ENCODE results near the gene APBA3. TPM values are rescaled to one million over a fixed set of nuclear protein-coding genes. Genes with fewer than 3 reads are reported as not detected.
A peak's percentile ranks its signal among the peaks of the same experiment; 100 is the strongest.

Gene APBA3
- total RNA-seq, 1 donor from 2014 or later: 24.7 TPM

DNA sequence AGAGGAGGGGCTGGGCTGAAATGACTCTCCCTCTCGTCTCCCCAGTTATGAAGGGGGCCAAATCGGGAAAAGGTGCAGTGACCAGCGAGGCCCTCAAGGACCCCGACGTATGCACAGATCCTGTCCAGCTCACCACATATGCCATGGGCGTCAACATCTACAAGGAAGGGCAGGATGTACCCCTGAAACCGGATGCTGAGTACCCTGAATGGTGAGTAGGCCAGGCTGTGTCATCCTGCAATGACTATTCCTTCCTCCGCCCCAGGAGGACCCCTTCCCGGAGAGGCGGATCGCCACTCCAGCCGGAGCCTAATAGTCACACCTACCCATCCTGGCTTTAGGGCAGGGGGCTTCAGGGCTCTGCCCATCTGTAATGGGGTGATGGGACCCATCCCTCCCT, 3.6 kb upstream of the APBA3 start:
- Mint-ChIP-seq H3K27me3 (ENCODE audit: unreplicated experiment) (no peaks in the 10 kb centered on the region), H3K9me3 (ENCODE audit: unreplicated experiment) (no peaks in the 10 kb centered on the region), H3K4me1 (ENCODE audit: unreplicated experiment) (peaks cover 19% of the 10 kb centered on the region), H3K27ac (ENCODE audit: unreplicated experiment) (no peak overlapping the region), H3K4me3 (ENCODE audit: unreplicated experiment) (no peak overlapping the region), H3K36me3 (ENCODE audit: unreplicated experiment) (peaks cover 10% of the 10 kb centered on the region)
- DNase-seq (ENCODE audit: extremely low spot score, unreplicated experiment): no peak
- TF ChIP-seq, protein P1, sequence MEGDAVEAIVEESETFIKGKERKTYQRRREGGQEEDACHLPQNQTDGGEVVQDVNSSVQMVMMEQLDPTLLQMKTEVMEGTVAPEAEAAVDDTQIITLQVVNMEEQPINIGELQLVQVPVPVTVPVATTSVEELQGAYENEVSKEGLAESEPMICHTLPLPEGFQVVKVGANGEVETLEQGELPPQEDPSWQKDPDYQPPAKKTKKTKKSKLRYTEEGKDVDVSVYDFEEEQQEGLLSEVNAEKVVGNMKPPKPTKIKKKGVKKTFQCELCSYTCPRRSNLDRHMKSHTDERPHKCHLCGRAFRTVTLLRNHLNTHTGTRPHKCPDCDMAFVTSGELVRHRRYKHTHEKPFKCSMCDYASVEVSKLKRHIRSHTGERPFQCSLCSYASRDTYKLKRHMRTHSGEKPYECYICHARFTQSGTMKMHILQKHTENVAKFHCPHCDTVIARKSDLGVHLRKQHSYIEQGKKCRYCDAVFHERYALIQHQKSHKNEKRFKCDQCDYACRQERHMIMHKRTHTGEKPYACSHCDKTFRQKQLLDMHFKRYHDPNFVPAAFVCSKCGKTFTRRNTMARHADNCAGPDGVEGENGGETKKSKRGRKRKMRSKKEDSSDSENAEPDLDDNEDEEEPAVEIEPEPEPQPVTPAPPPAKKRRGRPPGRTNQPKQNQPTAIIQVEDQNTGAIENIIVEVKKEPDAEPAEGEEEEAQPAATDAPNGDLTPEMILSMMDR (IDR thresholded peaks at IDR 0.05): no peak

DNA sequence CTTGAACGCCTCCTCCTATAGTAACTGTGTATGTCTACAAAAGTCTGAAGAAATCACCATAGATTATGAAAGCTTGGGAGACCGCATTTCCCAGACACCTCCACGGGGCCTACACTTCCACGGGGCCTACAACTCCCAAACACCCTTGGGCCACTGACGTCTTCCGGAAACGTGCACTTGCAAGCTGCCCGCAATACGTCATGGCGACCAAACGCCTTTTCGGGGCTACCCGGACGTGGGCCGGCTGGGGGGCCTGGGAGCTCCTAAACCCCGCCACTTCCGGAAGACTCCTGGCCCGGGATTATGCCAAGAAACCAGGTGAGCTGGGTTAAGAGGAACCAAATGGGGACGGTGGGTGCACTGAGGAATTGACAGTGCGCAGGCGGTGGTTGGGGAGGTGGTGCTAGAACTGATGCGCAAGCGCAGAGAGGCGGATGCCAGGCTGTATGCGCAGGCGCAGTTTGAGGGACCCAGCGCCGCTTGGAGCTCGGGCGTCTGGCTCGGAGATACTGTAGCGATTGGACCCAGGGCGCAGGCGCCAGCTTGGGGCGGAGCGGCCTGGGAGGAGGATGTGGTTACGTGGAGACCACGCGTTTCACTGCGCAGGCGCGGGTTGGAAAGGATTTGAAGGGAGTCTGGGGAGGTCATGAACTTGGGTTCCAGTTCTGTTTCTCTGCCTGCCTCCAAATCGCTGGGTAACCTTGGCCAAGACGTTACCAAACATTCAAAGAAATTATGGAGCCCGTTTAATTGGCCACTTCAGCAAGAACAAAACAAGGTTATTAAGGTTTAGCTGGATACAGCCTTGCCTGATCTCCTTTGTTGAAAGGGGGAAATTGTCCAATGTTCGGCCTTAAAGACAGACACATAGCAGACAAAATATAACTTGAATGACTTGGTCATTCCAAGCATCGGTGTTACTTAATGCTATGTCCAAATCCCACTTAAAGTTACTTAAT, 1.3 kb upstream of the APBA3 start, which contains the start of gene MRPL54:
Gene MRPL54 (plus strand): TSS at position 182 of the 959 bp plus-strand sequence. CDS start 19 bp downstream, at position 201.
- peak; percentile 100 for DNase-seq (ENCODE audit: extremely low spot score, unreplicated experiment)
- TF ChIP-seq, protein P1 (IDR thresholded peaks at IDR 0.05): no peak
- Mint-ChIP-seq H3K4me1 (ENCODE audit: unreplicated experiment) (peaks cover 23% of the 10 kb centered on the region), H3K4me3 (ENCODE audit: unreplicated experiment) (peak within 1 kb of the TSS; percentile 96), H3K27ac (ENCODE audit: unreplicated experiment) (peak within 1 kb of the TSS; percentile 100), H3K36me3 (ENCODE audit: unreplicated experiment) (peaks cover 7% of the 10 kb centered on the region), H3K27me3 (ENCODE audit: unreplicated experiment) (no peaks in the 10 kb centered on the region), H3K9me3 (ENCODE audit: unreplicated experiment) (no peaks in the 10 kb centered on the region)

DNA sequence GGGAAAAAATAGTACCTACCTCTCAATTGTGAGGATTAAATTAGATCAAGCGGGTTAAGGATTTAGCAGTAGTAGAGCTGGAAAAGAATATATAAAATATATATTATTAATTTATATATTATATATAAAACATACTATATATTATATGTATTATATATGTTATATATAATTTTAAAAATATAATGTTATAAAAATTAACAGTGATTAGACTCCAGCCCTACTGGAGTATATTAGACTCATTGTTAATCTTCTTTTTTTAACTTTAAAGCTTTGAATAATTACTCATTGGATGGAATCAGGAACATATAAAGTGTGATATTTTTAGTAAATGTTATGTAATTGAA, 610 bp upstream of the APBA3 start:
- TF ChIP-seq, protein P1 (IDR thresholded peaks at IDR 0.05): no peak
- no peak for DNase-seq (ENCODE audit: extremely low spot score, unreplicated experiment)
- H3K4me3 Mint-ChIP-seq (ENCODE audit: unreplicated experiment): peak overlapping the region; percentile 96

DNA sequence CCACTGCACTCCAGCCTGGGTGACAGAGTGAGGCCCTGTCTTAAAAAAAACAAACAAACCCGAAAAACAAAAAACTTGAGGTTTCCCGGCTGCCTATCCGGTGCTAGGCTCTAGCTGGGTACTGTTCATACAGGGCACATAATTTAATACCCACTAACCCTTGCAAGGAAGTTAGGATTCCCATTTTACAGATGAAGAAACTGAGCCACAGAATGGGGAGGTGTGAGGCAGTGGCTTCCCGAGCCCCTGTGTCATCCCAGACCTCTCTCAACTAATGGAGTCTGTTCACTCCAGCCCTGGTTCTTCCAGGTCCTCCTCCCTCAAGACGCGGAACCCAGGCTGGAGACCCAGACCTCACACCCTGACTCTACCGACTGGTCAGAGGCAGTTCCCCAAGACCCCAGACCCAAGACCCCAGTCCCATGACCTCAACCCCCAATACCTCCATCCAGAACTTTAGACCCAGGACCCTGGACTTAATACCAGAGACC, 576 bp downstream of the APBA3 start:
- DNase-seq (ENCODE audit: extremely low spot score, unreplicated experiment): no peak
- TF ChIP-seq, protein P1 (IDR thresholded peaks at IDR 0.05): no peak

More for the DNA sequence above, 610 bp upstream of the APBA3 start:
- H3K36me3 Mint-ChIP-seq (ENCODE audit: unreplicated experiment): peaks cover 7% of the 10 kb centered on the region
- peak overlapping the region; percentile 100 for H3K27ac Mint-ChIP-seq (ENCODE audit: unreplicated experiment)
- no peaks in the 10 kb centered on the region for H3K27me3 Mint-ChIP-seq (ENCODE audit: unreplicated experiment)
- no peaks in the 10 kb centered on the region for H3K9me3 Mint-ChIP-seq (ENCODE audit: unreplicated experiment)
- peaks cover 23% of the 10 kb centered on the region for H3K4me1 Mint-ChIP-seq (ENCODE audit: unreplicated experiment)

More for the DNA sequence above, 576 bp downstream of the APBA3 start:
- Mint-ChIP-seq H3K9me3 (ENCODE audit: unreplicated experiment) (no peaks in the 10 kb centered on the region), H3K4me3 (ENCODE audit: unreplicated experiment) (peak overlapping the region; percentile 96), H3K4me1 (ENCODE audit: unreplicated experiment) (peaks cover 25% of the 10 kb centered on the region), H3K27ac (ENCODE audit: unreplicated experiment) (peak overlapping the region; percentile 98), H3K36me3 (ENCODE audit: unreplicated experiment) (peaks cover 3% of the 10 kb centered on the region), H3K27me3 (ENCODE audit: unreplicated experiment) (no peaks in the 10 kb centered on the region)
